Esophagus squamous epithelium (tissue), 4 donors: ENCODE results near the gene CELA2B.

Source experiments
- POLR2A ChIP-seq, 4 donors: fragments of 450-650 bp; IDR thresholded peaks; one replicate each; pipeline ENCODE4 v1.6.1; 2017; ENCODE audit warnings: antibody characterized with exemption in 4 of 4, mild to moderate bottlenecking in 4 of 4, moderate library complexity in 3 of 4
- TF ChIP-seq, protein P1 (sequence below), 6 experiments: fragments of 450-650 bp in 4 of 6; fragments of 200-600 bp in 2 of 6; sonication (generic) in 2 of 6; IDR thresholded peaks; one replicate each; pipeline ENCODE4 v1.5.1; 2016 to 2019; ENCODE audit warnings: antibody characterized with exemption in 6 of 6, mild to moderate bottlenecking in 4 of 6, moderate library complexity in 4 of 6

- TF ChIP-seq, protein P1, sequence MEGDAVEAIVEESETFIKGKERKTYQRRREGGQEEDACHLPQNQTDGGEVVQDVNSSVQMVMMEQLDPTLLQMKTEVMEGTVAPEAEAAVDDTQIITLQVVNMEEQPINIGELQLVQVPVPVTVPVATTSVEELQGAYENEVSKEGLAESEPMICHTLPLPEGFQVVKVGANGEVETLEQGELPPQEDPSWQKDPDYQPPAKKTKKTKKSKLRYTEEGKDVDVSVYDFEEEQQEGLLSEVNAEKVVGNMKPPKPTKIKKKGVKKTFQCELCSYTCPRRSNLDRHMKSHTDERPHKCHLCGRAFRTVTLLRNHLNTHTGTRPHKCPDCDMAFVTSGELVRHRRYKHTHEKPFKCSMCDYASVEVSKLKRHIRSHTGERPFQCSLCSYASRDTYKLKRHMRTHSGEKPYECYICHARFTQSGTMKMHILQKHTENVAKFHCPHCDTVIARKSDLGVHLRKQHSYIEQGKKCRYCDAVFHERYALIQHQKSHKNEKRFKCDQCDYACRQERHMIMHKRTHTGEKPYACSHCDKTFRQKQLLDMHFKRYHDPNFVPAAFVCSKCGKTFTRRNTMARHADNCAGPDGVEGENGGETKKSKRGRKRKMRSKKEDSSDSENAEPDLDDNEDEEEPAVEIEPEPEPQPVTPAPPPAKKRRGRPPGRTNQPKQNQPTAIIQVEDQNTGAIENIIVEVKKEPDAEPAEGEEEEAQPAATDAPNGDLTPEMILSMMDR (IDR thresholded peaks at IDR 0.05) = no peak
- TF ChIP-seq POLR2A (IDR thresholded peaks at IDR 0.05) = no peak
Measured at GRCh38 chr1:15489052-15489736, 13.3 kb downstream of the CELA2B start.
